Activated CD4-positive, CD25-positive, alpha-beta regulatory T cell treated with anti-CD3 and anti-CD28 coated beads, Interleukin-2, amount 50 U/mL, for 16 hours (primary cell): ENCODE measurements around the gene GRIK4.
A peak's percentile ranks its signal among the peaks of the same experiment; 100 is the strongest.
"Not testable (repeated sequence)": the region's sequence is repeated elsewhere in the genome, so short reads cannot be mapped to it uniquely, and the experiment has no call there.

Experiments used
- DNase-seq: peaks from one replicate; pipeline ENCODE4 v3.0.0-alpha.2; 2020; ENCODE audit warnings: low read depth, low spot score

GRIK4 gene

DNA sequence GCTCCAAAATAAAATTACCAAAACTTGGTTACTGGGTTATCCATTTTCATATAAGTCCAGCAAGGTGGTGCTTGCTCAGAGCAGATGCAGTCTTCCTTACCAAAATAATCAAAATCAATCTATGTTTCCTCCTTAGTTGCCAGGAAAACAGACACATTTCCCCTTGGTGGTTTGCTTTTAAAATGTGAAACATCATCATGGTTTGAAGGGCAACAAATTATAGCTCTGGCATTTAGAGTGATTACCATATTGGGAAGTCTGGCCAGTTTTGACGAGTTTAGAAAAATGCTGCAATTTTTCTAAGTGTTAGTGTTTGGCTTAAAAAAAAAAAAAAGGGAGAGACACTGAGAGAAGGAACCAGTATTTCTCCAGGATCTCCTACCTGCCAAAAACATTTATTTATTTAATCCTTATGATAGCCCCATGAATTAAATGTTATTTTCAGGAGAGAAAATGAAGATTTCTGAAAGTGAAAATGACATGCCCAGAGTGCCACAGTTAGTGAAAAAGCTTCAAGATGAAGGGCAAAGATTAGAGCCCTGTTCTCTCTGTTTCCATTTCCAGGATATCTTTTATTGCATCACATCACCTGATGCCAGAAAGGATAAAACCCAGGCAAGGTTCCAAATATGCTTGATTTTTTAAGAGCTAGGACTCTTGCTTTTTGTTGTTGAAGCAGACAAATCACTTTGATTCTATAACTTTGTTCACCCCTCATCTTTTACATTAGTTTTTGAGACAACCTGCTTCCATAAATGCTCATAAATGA is 482.7 kb downstream of the GRIK4 start:
- DNase-seq = no peak

DNA sequence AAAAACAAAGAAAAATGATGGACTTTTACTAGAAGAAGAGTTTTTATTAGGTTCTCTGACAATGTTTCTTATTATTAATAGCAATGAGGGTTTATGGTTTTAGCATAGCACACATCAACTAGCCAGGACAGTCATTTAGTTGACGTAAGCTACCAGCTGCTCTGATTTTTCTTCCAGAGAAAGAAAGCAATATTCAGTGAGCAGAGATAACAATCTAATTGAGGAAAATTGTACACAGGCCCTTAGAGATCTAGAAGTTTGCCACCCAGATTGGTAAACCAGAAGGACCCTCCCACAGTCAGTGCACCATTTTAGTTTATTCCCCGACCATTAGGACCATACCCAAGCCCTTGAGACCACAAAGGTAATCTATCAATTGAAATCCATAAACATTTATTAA is 483.6 kb downstream of the GRIK4 start:
- no peak for DNase-seq

DNA sequence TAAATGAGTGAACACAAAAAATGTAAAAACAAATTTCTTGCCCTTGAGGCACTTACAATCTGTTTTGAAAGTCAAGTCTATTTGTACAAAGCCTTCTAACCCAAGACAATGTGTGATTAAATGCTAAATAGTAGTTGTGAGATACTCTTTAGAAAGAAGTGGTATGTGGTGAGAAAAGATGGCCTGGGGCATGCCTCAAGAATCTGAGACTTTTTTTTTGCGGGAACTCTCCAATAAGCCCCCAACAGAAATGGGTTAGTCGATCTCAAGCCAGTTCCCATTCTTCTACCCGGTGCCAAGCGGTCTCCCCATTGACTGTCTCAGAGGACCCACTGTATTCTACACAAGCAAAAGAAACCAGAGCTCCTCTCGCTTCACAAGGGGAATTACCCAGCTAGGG is 485.4 kb downstream of the GRIK4 start:
- DNase-seq = no peak

DNA sequence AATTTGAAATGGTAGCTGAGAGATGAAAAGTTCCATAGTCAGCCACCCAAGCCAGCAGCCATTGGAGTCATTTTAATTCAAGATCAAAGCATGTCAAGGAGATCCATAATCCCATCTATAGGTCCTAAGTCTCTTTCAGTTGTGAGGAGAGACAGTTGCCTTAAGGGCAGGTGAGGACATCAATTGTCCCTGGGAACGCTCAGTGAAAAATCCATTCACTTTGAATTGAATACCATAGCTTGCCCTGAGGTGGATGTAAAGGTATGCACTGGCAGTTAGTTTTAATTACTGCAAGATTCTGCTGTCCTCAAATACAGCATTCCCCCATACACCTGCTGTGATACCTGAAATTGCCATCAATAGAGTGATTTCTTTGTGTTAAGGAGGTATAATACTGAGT is 487.0 kb downstream of the GRIK4 start:
- no peak for DNase-seq

DNA sequence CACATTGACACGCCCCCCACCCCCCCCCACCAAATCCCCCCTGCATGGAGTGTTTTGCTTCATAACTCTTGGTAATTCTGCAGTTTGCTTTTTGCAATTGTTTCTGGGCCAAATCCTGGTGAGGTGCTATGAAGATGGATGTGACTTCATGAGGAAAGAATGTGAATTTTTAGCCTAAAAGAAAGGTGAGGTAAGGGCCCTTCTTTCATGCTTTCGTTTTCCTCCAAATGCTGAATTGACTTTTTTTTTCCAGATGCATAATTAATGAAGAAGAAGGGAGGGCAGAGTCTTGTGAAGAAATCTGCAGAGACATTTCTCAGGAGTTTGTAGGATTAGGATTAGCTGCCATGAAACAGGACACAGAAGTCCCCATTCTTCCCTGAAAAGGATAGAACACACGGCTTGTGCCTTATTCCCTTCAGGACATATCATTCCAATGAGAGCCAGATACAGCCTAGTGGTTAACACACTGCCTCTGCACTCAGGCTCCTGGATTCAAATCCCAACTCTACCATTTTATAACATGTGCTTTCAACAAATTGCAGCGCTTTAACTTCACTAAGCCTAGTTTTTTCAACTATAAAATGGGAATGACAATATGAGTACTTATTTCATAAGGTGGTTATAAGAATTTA is 492.8 kb downstream of the GRIK4 start:
- no peak for DNase-seq

DNA sequence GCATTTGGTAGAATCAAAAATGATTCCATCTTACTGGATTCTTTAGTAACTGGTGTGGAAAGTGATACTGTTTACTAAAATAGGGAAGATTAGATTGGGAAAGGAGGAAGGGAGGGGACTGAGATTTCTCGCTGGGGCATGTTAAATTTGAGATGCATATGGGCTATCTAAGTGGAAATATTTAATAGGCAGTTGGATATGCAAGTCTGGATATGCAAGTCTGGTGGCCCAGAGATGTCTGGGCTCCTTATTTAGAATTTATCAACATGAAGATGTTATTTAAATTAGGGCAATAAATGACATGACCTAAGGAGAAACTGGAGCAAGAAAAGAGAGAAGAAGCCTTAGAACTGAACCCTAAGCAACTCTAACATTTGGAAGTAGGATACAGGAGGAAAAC is 495.4 kb downstream of the GRIK4 start:
- DNase-seq = no peak

DNA sequence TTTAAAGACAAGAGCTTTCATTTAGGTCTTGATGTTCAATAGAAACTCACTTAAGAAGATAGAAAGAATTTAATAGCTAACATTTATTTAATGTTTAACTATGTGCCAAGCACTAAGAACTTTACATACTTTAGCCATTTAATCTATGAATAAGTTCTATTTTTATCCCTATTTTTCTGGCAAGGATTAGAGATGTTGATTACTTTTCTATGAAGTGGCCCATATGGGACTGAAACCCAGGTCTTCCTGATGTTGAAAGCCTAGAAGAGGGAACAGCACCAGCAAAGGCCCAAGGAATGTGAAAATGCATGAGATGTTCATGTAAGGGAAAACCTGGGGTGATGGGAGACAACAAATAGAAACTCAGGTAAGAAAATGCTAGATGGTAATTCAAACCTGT is 497.0 kb downstream of the GRIK4 start:
- no peak for DNase-seq

DNA sequence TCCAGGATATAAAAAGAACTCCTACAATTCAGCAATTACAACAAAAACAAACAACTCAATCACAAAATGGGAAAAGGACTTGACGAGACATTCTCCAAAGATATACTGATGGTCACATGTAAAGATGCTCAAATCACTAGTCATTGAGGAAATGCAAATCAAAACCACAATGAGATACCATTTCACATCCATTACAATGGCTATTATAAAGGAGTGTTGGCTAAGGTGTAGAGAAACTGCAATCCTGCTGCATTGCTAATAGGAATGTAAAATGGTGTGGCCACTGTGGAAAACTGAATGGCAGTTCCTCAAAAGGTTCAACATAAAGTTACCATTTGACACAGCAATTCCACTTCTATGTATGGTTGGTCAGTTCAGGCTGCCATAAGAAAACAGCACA is 500.5 kb downstream of the GRIK4 start:
- DNase-seq = no peak

DNA sequence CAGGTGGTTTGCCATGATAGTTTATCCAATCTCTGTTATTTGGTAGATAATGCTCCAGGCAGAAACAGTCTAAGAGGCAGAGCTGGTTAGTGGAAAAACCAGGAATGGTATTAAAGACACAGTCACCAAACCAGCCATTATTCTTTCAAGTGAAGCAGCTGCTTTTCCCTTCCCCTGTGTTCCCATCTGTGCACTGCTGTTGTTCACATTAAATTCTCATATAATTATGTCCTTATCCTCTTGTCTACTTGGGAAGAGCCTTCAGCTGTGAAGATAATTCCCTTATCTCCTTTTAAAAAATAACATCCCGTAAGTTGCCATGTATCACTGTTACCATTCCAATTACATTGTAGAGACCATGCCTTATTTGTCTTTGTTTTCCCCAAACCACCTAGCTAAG is 507.2 kb downstream of the GRIK4 start:
- DNase-seq = no peak

DNA sequence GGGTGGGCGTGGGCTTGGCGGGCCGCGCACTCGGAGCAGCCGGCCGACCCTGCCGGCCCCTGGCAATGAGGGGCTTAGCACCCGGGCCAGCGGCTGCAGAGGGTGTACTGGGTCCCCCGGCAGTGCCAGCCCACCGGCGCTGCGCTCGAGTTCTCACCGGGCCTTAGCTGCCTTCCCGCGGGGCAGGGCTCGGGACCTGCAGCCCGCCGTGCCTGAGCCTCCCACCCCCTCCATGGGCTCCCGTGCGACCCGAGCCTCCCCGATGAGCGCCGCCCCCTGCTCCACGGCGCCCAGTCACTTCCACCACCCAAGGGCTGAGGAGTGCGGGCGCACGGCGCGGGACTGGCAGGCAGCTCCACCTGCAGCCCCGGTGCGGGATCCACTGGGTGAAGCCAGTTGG is 510.2 kb downstream of the GRIK4 start:
- not testable (repeated sequence) for DNase-seq

DNA sequence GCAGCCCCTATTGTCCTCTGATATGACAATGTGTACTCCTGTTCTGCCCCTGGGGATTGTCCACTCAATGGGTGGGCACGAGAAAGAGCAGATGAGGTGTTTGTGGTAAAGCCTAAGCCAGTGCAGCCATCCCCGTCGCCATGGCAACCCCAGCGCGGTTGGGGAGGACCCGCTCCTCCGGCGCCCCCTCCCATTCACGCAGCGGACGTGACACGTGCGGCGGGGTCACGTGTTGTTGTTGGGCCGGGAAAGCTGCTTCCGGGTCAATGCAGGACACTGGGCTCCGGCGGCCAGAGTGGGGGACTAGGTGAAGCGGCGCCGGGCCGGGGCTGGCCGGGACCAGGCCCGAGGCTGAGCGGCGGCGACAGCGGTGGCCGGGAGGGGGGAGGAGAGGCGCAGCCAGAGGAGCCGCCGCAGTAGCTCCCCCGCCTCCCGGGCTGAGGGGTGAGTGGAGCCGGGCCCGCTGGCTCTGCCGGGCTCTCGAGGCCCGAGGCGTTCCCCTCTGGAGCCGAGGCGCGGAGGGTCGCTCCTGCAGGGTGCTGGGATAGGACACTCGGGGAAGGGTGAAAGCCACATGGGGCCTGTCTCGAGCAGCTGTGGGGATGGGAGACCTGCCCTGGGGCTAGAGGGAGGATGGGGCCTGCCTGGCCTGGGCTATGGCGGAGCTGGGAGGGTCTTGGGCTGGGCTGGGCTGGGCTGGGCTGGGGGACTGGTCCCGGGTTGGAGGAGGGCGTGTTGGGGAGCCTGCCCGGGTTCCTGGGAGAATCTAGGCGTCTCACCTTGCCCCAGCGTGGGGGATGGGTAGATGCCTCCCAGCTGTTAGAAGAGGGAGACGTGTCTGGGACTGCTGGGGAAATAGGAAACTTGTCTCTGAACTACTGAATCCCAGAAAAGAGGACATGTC is 512.6 kb downstream of the GRIK4 start, which contains the start of gene TBCEL:
TSS of gene TBCEL (plus strand) at position 255 of the 904 bp plus-strand sequence. CDS start 21,589 bp downstream, outside the sequence.
- DNase-seq = peak; percentile 71

DNA sequence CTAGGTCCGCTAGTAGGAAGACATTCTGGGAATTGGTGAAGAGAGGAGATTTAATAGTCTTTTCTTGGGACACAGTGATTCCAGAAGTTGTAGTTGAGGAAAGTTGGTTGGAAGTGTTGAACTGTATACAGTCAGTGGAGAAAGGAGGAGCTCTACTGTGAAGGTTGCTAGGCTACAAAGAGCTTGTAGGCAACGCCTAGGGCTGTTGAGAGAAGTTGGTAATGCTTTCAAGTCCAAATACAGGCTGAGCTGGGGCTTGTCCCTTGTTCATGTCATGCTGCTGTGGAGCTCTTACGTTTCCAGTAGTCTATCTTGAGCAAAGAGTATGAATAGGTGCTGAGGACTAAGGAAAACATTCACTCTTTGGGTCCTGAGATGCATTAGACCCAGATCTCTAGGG is 513.4 kb downstream of the GRIK4 start:
- DNase-seq = no peak

DNA sequence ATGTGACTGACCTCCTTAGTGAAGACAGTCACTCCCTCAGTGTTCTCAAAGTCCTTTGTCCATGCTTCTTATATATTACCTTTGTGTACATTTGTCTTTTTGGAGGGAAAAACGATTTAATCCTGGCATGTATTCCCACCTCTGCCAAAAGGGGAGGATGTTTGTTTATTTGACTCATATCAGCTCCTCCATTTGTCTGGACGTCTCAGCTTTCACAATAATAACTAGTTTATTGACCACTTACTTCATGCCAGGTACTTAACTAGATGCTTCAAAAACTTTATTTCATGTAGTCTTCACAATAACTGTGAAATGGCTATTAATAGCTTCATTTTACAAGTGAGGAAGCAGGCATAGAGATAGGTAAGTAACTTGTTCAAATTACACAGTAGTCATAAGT is 517.6 kb downstream of the GRIK4 start:
- no peak for DNase-seq

DNA sequence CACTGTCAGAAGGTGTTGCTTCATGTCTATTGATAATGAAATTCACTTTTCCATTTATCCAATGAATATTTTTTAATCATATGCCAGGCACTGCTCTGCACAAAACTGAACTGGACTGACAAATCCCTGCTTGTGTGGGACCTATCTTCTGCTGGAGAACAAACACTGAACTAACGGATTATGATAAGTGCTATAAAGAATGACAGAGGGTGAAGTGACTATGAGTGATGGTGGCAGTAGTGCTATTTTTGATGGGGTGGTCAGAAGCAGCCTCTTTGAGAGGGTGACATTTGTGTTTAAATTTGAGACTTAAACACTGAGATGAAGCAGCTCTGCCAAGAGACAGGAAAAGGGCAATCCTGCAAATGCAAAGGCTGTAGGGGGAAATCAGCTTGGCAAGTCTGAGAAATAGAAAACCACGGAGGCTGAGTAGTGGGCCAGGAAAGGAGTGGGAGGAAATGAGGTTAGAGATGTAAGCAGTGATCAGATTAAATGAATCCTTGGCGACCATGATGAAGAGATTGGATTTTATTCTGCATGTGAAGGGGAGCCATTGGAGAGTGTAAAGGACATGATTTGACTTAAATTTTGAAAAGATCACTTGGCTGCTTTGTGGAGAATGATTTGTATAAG is 518.4 kb downstream of the GRIK4 start:
- no peak for DNase-seq

DNA sequence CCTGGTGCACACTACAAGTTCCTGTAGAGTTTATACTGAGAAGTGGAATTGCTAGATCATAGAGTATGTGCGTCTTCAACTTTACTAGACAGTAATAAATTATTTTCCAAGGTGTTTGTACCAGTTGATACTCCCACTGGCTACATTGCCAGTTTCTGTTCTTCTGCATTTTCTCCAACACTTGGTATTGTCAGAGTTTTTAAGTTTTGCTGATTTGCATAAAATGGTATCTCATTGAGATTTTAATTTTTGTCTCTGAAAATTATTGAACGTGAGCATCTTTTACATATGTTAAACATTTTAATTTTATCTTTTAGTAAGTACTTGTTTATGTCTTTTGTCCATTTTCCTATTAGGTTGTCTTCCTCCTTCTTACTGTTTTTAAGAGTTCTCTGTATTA is 519.6 kb downstream of the GRIK4 start:
- DNase-seq = no peak

DNA sequence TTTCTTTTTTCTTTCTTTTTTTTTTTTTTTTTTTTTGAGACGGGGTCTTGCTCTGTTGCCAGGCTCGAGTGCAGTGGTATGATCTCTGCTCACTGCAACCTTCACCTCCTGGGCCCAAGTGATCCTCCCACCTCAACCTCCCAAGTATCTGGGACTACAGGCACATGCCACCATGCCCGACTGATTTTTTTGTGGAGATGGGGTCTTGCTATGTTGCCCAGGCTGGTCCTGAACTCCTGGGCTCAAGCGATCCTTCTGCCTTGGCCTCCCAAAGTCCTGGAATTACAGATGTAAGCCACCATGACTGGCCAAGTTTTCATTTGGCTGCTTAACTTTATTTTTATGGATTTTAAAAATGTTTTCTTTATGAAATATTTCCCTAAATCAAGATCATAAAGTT is 520.1 kb downstream of the GRIK4 start:
- not testable (repeated sequence) for DNase-seq

DNA sequence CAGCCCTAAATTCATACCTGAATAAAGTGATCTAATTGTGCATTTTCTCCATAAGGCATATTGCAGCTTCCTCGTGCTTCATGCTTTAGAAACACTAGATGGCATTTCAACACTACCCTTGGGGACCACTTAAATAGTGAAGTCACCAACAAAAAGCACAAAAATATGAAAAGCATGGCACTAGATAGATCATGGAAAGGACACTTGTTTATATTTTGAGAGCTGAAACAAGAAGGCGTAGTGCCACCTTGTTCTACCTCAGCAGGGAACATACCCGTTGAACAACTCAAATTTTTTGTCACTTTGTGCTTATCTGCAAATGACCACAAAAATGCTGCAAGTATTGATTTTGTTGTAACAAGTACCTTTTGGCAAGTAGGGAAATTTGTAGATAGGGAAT is 521.0 kb downstream of the GRIK4 start:
- no peak for DNase-seq

DNA sequence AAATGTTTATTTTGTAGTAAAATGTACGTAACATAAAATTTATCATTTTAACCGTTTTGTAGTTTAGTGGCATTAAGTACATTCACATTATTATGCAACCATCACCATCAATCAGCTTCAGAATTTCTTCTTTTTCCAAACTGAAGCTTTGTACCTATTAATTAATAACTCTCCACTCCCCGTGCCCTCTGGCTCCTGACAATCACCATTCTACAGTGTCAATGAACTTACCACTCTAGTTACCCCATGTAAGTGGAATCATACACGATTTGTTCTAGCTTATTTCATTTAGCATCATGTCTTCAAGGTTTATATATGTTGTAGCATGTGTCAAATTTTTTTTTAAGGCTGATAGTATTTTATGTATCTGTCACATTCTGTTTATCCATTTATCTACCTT is 522.1 kb downstream of the GRIK4 start:
- DNase-seq = no peak

DNA sequence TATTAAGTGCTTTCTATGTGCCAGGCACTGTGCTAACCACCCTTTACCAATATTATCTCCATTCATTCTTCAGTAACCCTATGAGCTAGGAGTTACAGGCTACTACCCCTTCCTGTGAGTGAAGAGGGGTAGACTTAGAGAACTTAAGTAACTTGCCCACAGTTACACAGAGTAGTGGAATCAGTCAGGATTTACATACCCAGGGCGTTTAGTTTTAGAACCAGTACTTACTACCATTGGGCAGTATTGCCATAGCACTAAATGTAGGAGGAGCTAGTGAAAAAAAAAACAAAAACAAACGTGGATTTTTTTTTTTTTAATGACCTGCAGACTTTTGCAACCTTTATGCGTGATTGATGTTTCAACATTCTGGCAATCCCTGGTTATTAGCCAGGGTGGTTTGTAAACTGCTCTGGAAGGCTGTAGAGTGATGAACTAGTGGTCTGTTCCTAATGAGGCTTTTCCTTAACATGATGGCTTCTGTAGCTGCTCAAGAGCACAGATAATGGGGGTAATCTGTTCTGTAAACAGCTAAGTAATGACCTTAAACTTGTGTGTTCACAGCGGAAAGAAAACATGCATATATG is 523.7 kb downstream of the GRIK4 start:
- no peak for DNase-seq

DNA sequence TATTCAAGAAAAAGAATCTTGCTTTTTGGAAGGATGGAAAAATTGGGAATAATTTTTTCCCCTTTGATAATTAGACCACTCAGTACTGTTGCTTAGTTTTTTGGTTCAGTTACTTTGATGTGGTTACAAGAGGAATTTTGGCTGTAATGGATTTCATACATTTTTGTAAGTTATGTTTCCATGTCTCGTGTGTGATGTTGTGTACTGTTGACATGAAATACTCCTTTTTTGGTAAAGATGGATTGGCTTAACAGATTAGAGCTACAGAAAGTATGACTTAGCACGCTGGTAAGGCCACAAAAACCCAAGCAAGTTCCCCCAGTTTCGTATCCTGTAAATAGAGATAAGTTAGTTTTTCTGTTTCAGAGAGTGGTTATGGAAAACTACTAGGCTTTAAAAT is 524.2 kb downstream of the GRIK4 start:
- DNase-seq = no peak

DNA sequence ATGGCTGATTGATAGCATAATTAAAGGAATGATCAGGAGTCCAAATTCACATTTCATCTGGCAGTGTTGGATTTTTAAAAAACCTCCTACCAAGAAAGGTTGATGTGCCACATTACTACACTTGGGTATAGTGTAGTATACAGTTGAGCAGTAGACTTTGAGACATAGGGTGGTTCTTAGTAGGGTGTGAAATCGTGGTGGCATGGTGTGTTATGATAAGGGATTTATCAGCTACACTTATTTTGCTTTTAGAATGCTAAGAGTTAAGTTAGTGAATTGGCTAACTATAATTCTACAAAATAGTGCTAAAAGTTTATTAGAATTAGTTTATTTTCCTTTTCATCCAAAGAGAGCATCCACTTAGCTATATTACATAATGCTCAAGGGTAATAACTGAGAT is 525.5 kb downstream of the GRIK4 start:
- no peak for DNase-seq
